EH (cell line): ENCODE data around the gene DPYSL4.
"Not testable (repeated sequence)": the region's sequence is repeated elsewhere in the genome, so short reads cannot be mapped to it uniquely, and the experiment has no call there.

Experiments used
- DNase-seq: peaks from one replicate; pipeline ENCODE4 v3.0.0-alpha.2; 2015; ENCODE audit warnings: low read depth

Gene DPYSL4

DNA sequence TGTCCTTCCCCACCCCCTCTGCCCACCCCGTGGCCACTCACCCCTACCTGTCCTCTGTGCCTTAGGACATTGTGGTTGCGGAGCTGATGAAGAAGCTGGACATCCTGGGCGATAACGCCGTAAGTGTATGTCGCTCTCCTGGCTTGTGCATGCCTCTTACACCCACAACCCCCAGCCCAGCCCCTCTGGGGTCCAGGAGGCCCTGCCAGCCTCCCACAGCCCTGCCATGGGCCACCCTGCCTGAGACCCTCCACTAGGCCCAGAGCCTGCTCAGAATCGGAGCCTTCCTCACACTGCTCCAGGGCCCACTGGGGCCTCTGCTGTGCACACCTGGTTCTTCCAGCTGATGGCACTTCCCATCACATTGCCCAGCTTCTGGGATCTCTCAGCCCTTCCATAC is 36.8 kb upstream of the DPYSL4 start:
- no peak for DNase-seq

DNA sequence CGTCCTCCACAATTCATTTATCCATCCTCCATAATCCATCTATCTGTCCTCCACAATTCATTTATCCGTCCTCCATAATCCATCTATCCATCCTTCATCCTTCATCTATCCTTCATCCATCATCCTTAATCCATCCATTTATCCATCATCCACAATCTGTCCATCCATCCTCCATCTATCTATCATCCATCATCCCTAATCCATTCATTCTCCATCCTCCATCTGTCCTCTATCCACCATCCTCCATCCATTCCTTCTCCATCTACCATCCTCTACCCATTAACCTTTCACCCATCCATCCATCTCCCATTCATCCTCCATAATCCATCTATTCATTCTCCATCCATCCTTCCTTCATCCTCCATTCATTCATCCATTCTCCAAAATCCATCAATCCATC is 36.0 kb upstream of the DPYSL4 start:
- DNase-seq, result no peak

DNA sequence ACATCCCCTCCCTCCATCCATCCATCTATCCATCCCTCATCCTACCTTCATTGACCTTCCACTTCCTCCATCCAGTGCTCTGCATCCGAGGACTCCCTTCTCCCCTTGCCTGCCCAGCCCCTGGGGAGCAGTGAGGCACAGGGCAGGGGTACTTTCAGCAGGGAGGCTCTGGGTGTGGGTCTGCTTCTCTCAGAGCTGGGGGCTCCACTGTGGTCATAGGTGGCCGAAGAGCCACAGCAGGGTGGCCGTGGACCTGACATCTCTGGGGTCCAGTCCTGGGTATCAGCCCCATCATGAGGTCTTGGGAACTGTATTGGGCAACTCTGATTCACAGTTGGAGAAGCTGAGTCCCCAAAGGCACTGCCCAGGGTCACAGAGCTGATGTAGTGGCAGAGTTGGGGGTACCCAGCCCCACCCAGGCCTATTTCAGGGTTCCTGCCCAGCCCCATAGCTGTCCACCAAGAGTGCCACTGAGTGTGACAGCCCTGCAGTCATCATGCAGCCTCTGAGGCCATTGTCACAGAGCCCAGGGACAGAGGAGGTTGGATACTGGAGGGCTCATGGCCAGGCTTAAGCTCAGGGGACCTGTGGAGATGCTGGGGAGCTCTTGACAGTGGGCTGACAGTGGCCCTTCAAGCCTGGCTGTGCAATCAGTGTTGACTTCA is 35.3 kb upstream of the DPYSL4 start:
- DNase-seq, result no peak

GRCh38 chr10:132151951-132152505 is 34.7 kb upstream of the DPYSL4 start:
- no peak for DNase-seq

- DNase-seq, result no peak
Measured at GRCh38 chr10:132152896-132153580, 33.7 kb upstream of the DPYSL4 start.

- DNase-seq, result no peak
Measured at GRCh38 chr10:132153616-132154217, 33.0 kb upstream of the DPYSL4 start.

DNA sequence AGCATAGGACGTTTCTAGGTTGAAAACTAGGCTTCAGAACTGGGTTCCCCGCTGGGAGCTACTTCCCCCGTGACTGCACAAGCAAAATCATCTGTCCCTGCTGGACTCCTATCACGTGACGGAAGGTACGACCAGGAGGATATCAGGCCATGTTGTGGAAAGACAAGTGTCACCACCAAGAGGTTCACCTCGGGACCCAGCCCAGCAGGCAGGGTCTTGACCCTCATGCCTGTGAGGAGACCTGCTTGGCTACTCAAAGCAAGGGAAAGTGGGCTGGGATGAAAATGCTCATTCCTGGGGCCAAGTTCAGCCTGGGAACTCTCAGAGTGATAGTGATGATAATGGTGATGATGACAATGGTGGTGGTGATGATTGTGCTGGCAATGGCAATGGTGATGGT is 32.3 kb upstream of the DPYSL4 start:
- DNase-seq, result no peak

GRCh38 chr10:132154931-132155330 is 31.8 kb upstream of the DPYSL4 start:
- DNase-seq, result no peak

DNA sequence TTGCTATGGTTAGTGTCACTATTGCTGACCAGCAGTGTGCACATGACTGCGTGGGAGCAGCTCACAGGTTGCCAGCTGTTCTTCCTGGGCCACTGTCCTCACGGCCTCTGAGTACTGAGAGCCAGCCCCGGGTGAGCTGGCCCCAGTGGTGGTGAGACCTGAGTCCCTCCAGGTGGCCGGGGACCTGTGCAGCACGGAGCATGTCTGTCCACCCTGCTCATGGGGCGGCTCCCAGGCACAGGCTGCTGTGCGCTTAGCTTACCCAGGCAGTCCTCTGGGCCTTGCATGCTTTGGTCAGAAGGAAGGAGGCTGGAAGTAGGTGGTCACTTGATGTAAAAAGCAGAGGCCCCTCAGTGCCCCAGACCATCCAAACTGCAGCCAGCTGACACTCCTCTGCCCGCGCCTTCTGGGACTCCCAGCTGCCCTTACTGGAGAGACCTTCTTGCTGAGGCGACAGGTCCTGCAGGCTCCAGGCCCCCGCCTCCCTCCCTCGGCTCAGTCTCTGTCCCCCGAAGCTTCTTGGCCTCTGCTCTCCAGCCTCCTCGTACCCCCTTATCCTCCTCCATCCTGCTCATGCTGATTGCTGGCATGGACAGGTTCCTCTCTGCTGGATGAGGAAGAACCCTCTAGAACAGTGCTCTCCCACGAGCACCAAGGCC is 30.9 kb upstream of the DPYSL4 start:
- no peak for DNase-seq

- no peak for DNase-seq
Measured at GRCh38 chr10:132156382-132156781, 30.4 kb upstream of the DPYSL4 start.

GRCh38 chr10:132157101-132157500 is 29.6 kb upstream of the DPYSL4 start:
- no peak for DNase-seq

DNA sequence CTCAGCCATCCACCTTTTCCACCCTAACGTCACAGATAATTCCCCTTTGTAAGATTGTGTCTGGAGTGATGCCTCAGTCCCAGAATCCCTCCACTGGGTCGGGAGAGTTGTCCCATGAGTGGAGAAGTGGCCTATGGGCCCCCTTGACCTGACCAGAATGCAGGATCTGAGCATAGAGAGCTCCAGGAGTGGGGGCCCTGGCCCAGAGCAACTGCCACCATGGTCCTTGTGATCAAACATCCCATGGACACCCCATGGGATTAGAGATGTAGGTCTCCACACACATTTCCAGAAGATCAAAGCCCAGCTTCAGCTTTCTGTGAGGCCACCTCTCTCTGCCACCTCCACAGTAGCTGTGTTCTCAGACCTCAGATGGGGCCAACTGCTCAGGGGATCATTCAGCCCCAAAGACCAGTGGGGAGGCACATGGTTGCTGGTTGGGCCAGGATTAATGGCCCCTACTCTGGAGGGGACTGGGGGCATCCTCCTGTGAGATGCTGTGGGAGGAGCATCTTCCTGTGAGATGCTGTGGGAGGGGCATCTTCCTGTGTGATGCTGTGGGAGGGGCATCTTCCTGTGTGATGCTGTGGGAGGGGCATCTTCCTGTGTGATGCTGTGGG is 28.5 kb upstream of the DPYSL4 start:
- no peak for DNase-seq

DNA sequence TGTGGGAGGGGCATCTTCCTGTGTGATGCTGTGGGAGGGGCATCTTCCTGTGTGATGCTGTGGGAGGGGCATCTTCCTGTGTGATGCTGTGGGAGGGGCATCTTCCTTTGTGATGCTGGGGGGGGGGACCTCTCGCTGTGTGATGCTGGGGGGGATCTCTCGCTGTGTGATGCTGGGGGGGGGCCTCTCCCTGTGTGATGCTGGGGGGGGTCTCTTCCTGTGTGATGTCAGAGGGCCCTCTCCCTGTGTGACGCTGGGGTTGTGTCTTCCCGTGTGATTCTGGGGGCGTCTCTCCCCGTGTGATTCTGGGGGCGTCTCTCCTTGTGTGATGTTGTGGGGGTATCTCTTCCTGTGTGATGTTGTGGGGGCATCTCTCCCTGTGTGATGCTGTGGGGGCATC is 27.9 kb upstream of the DPYSL4 start:
- no peak for DNase-seq

GRCh38 chr10:132159302-132160230 is 27.2 kb upstream of the DPYSL4 start:
- DNase-seq, result not testable (repeated sequence)

GRCh38 chr10:132160231-132160630 is 26.5 kb upstream of the DPYSL4 start:
- not testable (repeated sequence) for DNase-seq

DNA sequence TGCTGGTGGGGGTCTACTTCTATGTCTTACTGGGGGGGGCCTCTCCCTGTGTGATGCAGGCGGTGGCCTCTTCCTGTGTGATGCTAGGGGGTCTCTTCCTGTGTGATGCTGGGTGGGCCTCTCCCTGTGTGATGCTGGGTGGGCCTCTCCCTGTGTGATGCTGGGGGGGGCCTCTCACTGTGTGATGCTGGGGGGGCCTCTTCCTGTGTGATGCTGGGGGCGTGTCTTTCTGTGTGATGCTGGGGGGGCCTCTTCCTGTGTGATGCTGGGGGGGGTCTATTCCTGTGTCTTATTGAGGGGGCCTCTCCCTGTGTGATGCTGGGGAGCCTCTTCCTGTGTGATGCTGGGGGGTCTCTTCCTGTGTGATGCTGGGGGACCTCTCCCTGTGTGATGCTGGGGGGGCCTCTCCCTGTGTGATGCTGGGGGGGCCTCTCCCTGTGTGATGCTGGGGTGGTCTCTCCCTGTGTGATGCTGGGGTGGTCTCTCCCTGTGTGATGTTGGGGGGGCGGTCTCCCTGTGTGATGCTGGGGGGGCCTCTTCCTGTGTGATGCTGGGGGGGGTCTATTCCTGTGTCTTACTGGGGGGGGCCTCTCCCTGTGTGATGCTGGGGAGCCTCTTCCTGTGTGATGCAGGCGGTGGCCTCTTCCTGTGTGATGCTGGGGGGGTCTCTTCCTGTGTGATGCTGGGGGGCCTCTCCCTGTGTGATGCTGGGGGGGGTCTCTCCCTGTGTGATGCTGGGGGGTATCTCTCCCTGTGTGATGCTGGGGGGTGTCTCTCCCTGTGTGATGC is 25.7 kb upstream of the DPYSL4 start:
- DNase-seq, result not testable (repeated sequence)

- no peak for DNase-seq
Measured at GRCh38 chr10:132162021-132162531, 24.7 kb upstream of the DPYSL4 start.

GRCh38 chr10:132162590-132163277 is 24.0 kb upstream of the DPYSL4 start:
- no peak for DNase-seq

GRCh38 chr10:132163278-132163765 is 23.4 kb upstream of the DPYSL4 start:
- peak; percentile 31 for DNase-seq
